GM23338 (cell line): Measurements from ENCODE around the gene ASAP2. TPM values are rescaled to one million over a fixed set of nuclear protein-coding genes. Genes with fewer than 3 reads are reported as not detected.

Experiments used
- ATAC-seq: fragments of 200-7000 bp; cut with Tn5 transposase; 3 replicates; pipeline ENCODE4 v1.9.1; 2020
- DNase-seq: peaks from one replicate; pipeline ENCODE4 v3.0.0-alpha.2; 2015; ENCODE audit warnings: low spot score
- H2AFZ ChIP-seq: fragments of 200-600 bp; sonication (generic); 2 replicates; pipeline ENCODE4 v1.8.0; 2016; ENCODE audit warnings: antibody characterized with exemption, mild to moderate bottlenecking, moderate library complexity
- H3F3A ChIP-seq: fragments of 200-600 bp; sonication (generic); replicated peaks from 2 replicates; pipeline ENCODE4 v1.8.0; 2017; ENCODE audit warnings: antibody characterized with exemption, mixed run types, low read depth
- H3K27ac ChIP-seq: fragments of 200-600 bp; sonication (generic); 2 replicates; pipeline ENCODE4 v1.6.1; 2016; ENCODE audit warnings: low read depth
- H3K27me3 ChIP-seq: fragments of 200-600 bp; sonication (generic); 2 replicates; pipeline ENCODE4 v1.8.0; 2016; ENCODE audit warnings: mild to moderate bottlenecking, mixed run types, moderate library complexity; ENCODE audit not compliant: insufficient read depth
- H3K36me3 ChIP-seq: fragments of 200-600 bp; sonication (generic); 2 replicates; pipeline ENCODE4 v1.8.0; 2016; ENCODE audit warnings: mild to moderate bottlenecking; ENCODE audit not compliant: insufficient read depth
- H3K4me1 ChIP-seq: fragments of 200-600 bp; sonication (generic); 2 replicates; pipeline ENCODE4 v1.8.0; 2016; ENCODE audit warnings: mild to moderate bottlenecking, moderate library complexity; ENCODE audit not compliant: insufficient read depth
- H3K4me2 ChIP-seq: fragments of 200-600 bp; sonication (generic); 2 replicates; pipeline ENCODE4 v1.7.1; 2017; ENCODE audit warnings: mixed run types
- H3K4me3 ChIP-seq: fragments of 200-600 bp; sonication (generic); 2 replicates; pipeline ENCODE4 v1.6.1; 2016; ENCODE audit warnings: mixed run types
- H3K79me2 ChIP-seq: fragments of 200-600 bp; sonication (generic); replicated peaks from 2 replicates; pipeline ENCODE4 v1.8.0; 2017; ENCODE audit warnings: mild to moderate bottlenecking; ENCODE audit not compliant: insufficient read depth
- H3K9me2 ChIP-seq: fragments of 200-600 bp; sonication (generic); 2 replicates; pipeline ENCODE4 v1.8.0; 2017; ENCODE audit not compliant: insufficient read depth
- H4K20me1 ChIP-seq: fragments of 200-600 bp; sonication (generic); replicated peaks from 2 replicates; pipeline ENCODE4 v1.8.0; 2017; ENCODE audit warnings: mild to moderate bottlenecking; ENCODE audit not compliant: insufficient read depth
- H3K27ac Mint-ChIP-seq: 2 replicates; pipeline ENCODE4 v1.8.0; 2020; ENCODE audit warnings: inconsistent platforms, mild to moderate bottlenecking, moderate library complexity, mixed read lengths
- H3K27me3 Mint-ChIP-seq: 3 replicates; pipeline ENCODE4 v1.8.0; 2022; ENCODE audit warnings: low read depth, mild to moderate bottlenecking, moderate library complexity, mixed read lengths, inconsistent platforms; ENCODE audit not compliant: insufficient read depth, poor library complexity
- H3K36me3 Mint-ChIP-seq: 3 replicates; pipeline ENCODE4 v1.8.0; 2021; ENCODE audit warnings: low read depth, mild to moderate bottlenecking, inconsistent platforms, moderate library complexity, mixed read lengths
- H3K4me1 Mint-ChIP-seq: 3 replicates; pipeline ENCODE4 v1.8.0; 2020; ENCODE audit warnings: mild to moderate bottlenecking, inconsistent platforms, mixed read lengths
- H3K4me3 Mint-ChIP-seq: 3 replicates; pipeline ENCODE4 v1.8.0; 2021; ENCODE audit warnings: moderate library complexity, mild to moderate bottlenecking, inconsistent platforms, mixed read lengths
- H3K9me3 Mint-ChIP-seq: 3 replicates; pipeline ENCODE4 v1.8.0; 2020; ENCODE audit warnings: moderate library complexity, mild to moderate bottlenecking, inconsistent platforms, mixed read lengths
- CREB1 ChIP-seq: fragments of 250-450 bp; sonication (Bioruptor Pico); IDR thresholded peaks from 2 replicates; pipeline ENCODE4 v1.5.0; 2020; ENCODE audit warnings: low read depth, mild to moderate bottlenecking, moderate library complexity
- ETS1 ChIP-seq: IDR thresholded peaks from 2 replicates; pipeline ENCODE4 v1.6.1; 2016; ENCODE audit warnings: antibody characterized with exemption
- EZH2 ChIP-seq: fragments of 200-600 bp; sonication (generic); IDR thresholded peaks from one replicate; pipeline ENCODE4 v1.8.0; 2017; ENCODE audit warnings: antibody characterized with exemption, mild to moderate bottlenecking, low read depth; ENCODE audit not compliant: unreplicated experiment
- EZH2phosphoT487 ChIP-seq: fragments of 200-600 bp; sonication (generic); IDR thresholded peaks from one replicate; pipeline ENCODE4 v1.8.1; 2018; ENCODE audit warnings: antibody characterized with exemption; ENCODE audit not compliant: unreplicated experiment
- JUNB ChIP-seq: IDR thresholded peaks from one replicate; pipeline ENCODE4 v1.6.1; 2016; ENCODE audit warnings: antibody characterized with exemption; ENCODE audit not compliant: unreplicated experiment
- NANOG ChIP-seq: IDR thresholded peaks from 2 replicates; pipeline ENCODE4 v1.6.1; 2016; ENCODE audit warnings: antibody characterized with exemption, borderline replicate concordance
- POLR2AphosphoS5 ChIP-seq: IDR thresholded peaks from 2 replicates; pipeline ENCODE4 v1.6.1; 2016; ENCODE audit warnings: antibody characterized with exemption, low read depth
- REST ChIP-seq: IDR thresholded peaks from one replicate; pipeline ENCODE4 v1.6.1; 2018; ENCODE audit warnings: antibody characterized with exemption; ENCODE audit not compliant: unreplicated experiment
- STAT1 ChIP-seq: IDR thresholded peaks from one replicate; pipeline ENCODE4 v1.6.1; 2016; ENCODE audit warnings: antibody characterized with exemption; ENCODE audit not compliant: unreplicated experiment
- ZNF114 ChIP-seq: fragments of 250-450 bp; sonication (Bioruptor Pico); IDR thresholded peaks from 2 replicates; pipeline ENCODE4 v1.5.0; 2020; ENCODE audit warnings: mild to moderate bottlenecking, moderate library complexity
- ZNF331 ChIP-seq: fragments of 250-450 bp; sonication (Bioruptor Pico); IDR thresholded peaks from 2 replicates; pipeline ENCODE4 v1.5.0; 2020; ENCODE audit warnings: low read depth, mild to moderate bottlenecking, moderate library complexity
- polyA plus RNA-seq: library from polyadenylated mRNA; unstranded; fragments of >200 nt; fragmentation: Nextera tagmentation; extraction: Ambion mirVana; gene quantifications from 2 replicates; pipeline ENCODE4 v1.2.1, GENCODE V29; 2016
- total RNA-seq: library from RNA; depleted of rRNA; stranded (reverse); fragments of >200 nt; shearing (Covaris generic); gene quantifications from 2 replicates; pipeline ENCODE4 v1.2.3, GENCODE V29; 2014
- TF ChIP-seq, protein P1 (sequence below), 2 experiments: fragments of 200-600 bp in 1 of 2; sonication (generic) in 1 of 2; conservative IDR thresholded peaks; 2 replicates each; pipeline versions ENCODE4 v1.5.1 to v1.6.1; 2016 to 2017; ENCODE audit warnings: antibody characterized with exemption in 2 of 2, low read depth in 2 of 2, mild to moderate bottlenecking in 2 of 2, moderate library complexity in 1 of 2
- TF ChIP-seq, protein P2 (sequence below): fragments of 250-450 bp; sonication (Bioruptor Pico); IDR thresholded peaks from 2 replicates; pipeline ENCODE4 v1.5.0; 2020; ENCODE audit warnings: mild to moderate bottlenecking, moderate library complexity

Gene ASAP2
- total and polyA plus RNA-seq, 2 experiments from 2014 or later: 2.6 to 15.6 TPM

DNA sequence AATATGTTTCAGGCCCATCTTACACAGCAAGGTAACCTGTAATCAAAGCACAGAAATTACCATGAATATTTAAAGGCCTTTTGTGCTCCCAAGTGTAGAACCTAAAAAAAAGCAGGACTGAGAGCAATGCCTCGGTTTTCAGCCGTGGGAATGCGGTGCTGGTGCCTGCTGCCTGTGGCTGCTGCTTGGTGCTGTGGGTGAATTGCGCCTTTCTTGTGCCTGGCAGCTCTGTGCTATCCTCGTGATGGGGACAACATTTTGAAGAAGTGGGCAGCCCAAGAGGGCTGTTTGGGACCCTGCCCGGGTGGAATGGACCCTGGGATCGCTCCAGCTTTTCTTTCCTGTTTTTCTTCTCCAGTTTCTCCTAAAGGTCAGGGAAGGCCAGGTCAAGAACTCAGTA, 91.2 kb downstream of the ASAP2 start:
- H3K4me1 Mint-ChIP-seq: peaks cover 11% of the 10 kb centered on the region

More for the DNA sequence above, 91.2 kb downstream of the ASAP2 start:
- no peaks in the 10 kb centered on the region for H3F3A ChIP-seq
- no peak overlapping the region for H3K4me3 Mint-ChIP-seq
- no peaks in the 10 kb centered on the region for H3K27me3 ChIP-seq
- DNase-seq (no peak), ATAC-seq (no peak)
- H3K9me2 ChIP-seq: no peaks in the 10 kb centered on the region
- no peak overlapping the region for H3K4me3 ChIP-seq
- no peaks in the 10 kb centered on the region; the same call in 1 of the 2 replicates for H3K4me1 ChIP-seq
- no peaks in the 10 kb centered on the region for H3K36me3 Mint-ChIP-seq
- peaks cover 10% of the 10 kb centered on the region for H3K27me3 Mint-ChIP-seq
- H3K36me3 ChIP-seq: no peaks in the 10 kb centered on the region
- H3K9me3 Mint-ChIP-seq: no peaks in the 10 kb centered on the region
- no peak overlapping the region for H3K27ac Mint-ChIP-seq
- H3K79me2 ChIP-seq: peaks cover 7% of the 10 kb centered on the region; the same call in 1 of the 2 replicates
- H3K4me2 ChIP-seq: no peak overlapping the region
- TF ChIP-seq CREB1 (CRISPR knock-in tag): no peak
- TF ChIP-seq POLR2AphosphoS5: no peak
- TF ChIP-seq REST: no peak
- TF ChIP-seq, protein P1, sequence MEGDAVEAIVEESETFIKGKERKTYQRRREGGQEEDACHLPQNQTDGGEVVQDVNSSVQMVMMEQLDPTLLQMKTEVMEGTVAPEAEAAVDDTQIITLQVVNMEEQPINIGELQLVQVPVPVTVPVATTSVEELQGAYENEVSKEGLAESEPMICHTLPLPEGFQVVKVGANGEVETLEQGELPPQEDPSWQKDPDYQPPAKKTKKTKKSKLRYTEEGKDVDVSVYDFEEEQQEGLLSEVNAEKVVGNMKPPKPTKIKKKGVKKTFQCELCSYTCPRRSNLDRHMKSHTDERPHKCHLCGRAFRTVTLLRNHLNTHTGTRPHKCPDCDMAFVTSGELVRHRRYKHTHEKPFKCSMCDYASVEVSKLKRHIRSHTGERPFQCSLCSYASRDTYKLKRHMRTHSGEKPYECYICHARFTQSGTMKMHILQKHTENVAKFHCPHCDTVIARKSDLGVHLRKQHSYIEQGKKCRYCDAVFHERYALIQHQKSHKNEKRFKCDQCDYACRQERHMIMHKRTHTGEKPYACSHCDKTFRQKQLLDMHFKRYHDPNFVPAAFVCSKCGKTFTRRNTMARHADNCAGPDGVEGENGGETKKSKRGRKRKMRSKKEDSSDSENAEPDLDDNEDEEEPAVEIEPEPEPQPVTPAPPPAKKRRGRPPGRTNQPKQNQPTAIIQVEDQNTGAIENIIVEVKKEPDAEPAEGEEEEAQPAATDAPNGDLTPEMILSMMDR (conservative IDR thresholded peaks at IDR 0.05; ENCODE audit: low read depth in 2 of 2): no peak
- no peak for TF ChIP-seq ZNF331 (CRISPR knock-in tag)
- TF ChIP-seq JUNB: no peak
- no peak for TF ChIP-seq EZH2phosphoT487
- no peak for TF ChIP-seq ZNF114
- TF ChIP-seq STAT1: no peak
- no peak for TF ChIP-seq NANOG
- TF ChIP-seq EZH2: no peak
- no peak for TF ChIP-seq ETS1
- TF ChIP-seq, protein P2, sequence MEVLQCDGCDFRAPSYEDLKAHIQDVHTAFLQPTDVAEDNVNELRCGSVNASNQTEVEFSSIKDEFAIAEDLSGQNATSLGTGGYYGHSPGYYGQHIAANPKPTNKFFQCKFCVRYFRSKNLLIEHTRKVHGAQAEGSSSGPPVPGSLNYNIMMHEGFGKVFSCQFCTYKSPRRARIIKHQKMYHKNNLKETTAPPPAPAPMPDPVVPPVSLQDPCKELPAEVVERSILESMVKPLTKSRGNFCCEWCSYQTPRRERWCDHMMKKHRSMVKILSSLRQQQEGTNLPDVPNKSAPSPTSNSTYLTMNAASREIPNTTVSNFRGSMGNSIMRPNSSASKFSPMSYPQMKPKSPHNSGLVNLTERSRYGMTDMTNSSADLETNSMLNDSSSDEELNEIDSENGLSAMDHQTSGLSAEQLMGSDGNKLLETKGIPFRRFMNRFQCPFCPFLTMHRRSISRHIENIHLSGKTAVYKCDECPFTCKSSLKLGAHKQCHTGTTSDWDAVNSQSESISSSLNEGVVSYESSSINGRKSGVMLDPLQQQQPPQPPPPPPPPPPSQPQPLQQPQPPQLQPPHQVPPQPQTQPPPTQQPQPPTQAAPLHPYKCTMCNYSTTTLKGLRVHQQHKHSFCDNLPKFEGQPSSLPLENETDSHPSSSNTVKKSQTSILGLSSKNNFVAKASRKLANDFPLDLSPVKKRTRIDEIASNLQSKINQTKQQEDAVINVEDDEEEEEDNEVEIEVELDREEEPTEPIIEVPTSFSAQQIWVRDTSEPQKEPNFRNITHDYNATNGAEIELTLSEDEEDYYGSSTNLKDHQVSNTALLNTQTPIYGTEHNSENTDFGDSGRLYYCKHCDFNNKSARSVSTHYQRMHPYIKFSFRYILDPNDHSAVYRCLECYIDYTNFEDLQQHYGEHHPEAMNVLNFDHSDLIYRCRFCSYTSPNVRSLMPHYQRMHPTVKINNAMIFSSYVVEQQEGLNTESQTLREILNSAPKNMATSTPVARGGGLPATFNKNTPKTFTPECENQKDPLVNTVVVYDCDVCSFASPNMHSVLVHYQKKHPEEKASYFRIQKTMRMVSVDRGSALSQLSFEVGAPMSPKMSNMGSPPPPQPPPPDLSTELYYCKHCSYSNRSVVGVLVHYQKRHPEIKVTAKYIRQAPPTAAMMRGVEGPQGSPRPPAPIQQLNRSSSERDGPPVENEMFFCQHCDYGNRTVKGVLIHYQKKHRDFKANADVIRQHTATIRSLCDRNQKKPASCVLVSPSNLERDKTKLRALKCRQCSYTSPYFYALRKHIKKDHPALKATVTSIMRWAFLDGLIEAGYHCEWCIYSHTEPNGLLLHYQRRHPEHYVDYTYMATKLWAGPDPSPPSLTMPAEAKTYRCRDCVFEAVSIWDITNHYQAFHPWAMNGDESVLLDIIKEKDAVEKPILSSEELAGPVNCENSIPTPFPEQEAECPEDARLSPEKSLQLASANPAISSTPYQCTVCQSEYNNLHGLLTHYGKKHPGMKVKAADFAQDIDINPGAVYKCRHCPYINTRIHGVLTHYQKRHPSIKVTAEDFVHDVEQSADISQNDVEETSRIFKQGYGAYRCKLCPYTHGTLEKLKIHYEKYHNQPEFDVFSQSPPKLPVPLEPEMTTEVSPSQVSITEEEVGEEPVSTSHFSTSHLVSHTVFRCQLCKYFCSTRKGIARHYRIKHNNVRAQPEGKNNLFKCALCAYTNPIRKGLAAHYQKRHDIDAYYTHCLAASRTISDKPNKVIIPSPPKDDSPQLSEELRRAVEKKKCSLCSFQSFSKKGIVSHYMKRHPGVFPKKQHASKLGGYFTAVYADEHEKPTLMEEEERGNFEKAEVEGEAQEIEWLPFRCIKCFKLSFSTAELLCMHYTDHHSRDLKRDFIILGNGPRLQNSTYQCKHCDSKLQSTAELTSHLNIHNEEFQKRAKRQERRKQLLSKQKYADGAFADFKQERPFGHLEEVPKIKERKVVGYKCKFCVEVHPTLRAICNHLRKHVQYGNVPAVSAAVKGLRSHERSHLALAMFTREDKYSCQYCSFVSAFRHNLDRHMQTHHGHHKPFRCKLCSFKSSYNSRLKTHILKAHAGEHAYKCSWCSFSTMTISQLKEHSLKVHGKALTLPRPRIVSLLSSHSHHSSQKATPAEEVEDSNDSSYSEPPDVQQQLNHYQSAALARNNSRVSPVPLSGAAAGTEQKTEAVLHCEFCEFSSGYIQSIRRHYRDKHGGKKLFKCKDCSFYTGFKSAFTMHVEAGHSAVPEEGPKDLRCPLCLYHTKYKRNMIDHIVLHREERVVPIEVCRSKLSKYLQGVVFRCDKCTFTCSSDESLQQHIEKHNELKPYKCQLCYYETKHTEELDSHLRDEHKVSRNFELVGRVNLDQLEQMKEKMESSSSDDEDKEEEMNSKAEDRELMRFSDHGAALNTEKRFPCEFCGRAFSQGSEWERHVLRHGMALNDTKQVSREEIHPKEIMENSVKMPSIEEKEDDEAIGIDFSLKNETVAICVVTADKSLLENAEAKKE (CRISPR knock-in tag): no peak
- H3K27ac ChIP-seq: no peak overlapping the region
- H2AFZ ChIP-seq: no peak overlapping the region
- H4K20me1 ChIP-seq: peaks cover 5% of the 10 kb centered on the region
